GM23248 (cell line): ENCODE measurements around the gene AMPD1. TPM values are rescaled to one million over a fixed set of nuclear protein-coding genes. Genes with fewer than 3 reads are reported as not detected.

Experiments
- DNase-seq: peaks from one replicate; pipeline ENCODE4 v3.0.0-alpha.2; 2015
- H2AFZ ChIP-seq: fragments of 200-600 bp; sonication (generic); 2 replicates; pipeline ENCODE4 v1.6.1; 2016; ENCODE audit warnings: antibody characterized with exemption
- H3F3A ChIP-seq: fragments of 200-600 bp; sonication (generic); 2 replicates; pipeline ENCODE4 v1.6.1; 2016; ENCODE audit warnings: mild to moderate bottlenecking, antibody characterized with exemption, mixed run types; ENCODE audit not compliant: insufficient read depth
- H3K27ac ChIP-seq: fragments of 200-600 bp; sonication (generic); 2 replicates; pipeline ENCODE4 v1.5.1; 2016; ENCODE audit warnings: mild to moderate bottlenecking
- H3K27me3 ChIP-seq: fragments of 200-600 bp; sonication (generic); replicated peaks from 2 replicates; pipeline ENCODE4 v1.6.1; 2016; ENCODE audit warnings: mild to moderate bottlenecking; ENCODE audit not compliant: insufficient read depth
- H3K36me3 ChIP-seq: fragments of 200-600 bp; sonication (generic); 2 replicates; pipeline ENCODE4 v1.6.1; 2016; ENCODE audit warnings: low read depth, mild to moderate bottlenecking
- H3K4me1 ChIP-seq: fragments of 200-600 bp; sonication (generic); 2 replicates; pipeline ENCODE4 v1.6.1; 2016; ENCODE audit warnings: mild to moderate bottlenecking; ENCODE audit not compliant: insufficient read depth
- H3K4me2 ChIP-seq: fragments of 200-600 bp; sonication (generic); one replicate; pipeline ENCODE4 v1.6.1; 2016; ENCODE audit warnings: mild to moderate bottlenecking; ENCODE audit not compliant: unreplicated experiment
- H3K4me3 ChIP-seq: fragments of 200-600 bp; sonication (generic); 2 replicates; pipeline ENCODE4 v1.5.1; 2016; ENCODE audit warnings: mild to moderate bottlenecking
- H3K79me2 ChIP-seq: fragments of 200-600 bp; sonication (generic); 2 replicates; pipeline ENCODE4 v1.6.1; 2016; ENCODE audit warnings: mild to moderate bottlenecking; ENCODE audit not compliant: insufficient read depth
- H3K9ac ChIP-seq: fragments of 200-600 bp; sonication (generic); 2 replicates; pipeline ENCODE4 v1.6.1; 2016; ENCODE audit warnings: mild to moderate bottlenecking
- H3K9me2 ChIP-seq: fragments of 200-600 bp; sonication (generic); 2 replicates; pipeline ENCODE4 v1.6.1; 2016; ENCODE audit warnings: mixed run types, mild to moderate bottlenecking, moderate library complexity; ENCODE audit not compliant: insufficient read depth
- H3K9me3 ChIP-seq: fragments of 200-600 bp; sonication (generic); one replicate; pipeline ENCODE4 v1.6.1; 2017; ENCODE audit warnings: low read depth
- H4K20me1 ChIP-seq: fragments of 200-600 bp; sonication (generic); 2 replicates; pipeline ENCODE4 v1.6.0; 2016; ENCODE audit not compliant: insufficient read depth
- EZH2 ChIP-seq: fragments of 200-600 bp; sonication (generic); IDR thresholded peaks from 2 replicates; pipeline ENCODE4 v1.6.1; 2018; ENCODE audit warnings: antibody characterized with exemption, mild to moderate bottlenecking; ENCODE audit not compliant: insufficient read depth, poor library complexity, severe bottlenecking
- EZH2phosphoT487 ChIP-seq: fragments of 200-600 bp; sonication (generic); IDR thresholded peaks from 2 replicates; pipeline ENCODE4 v1.6.1; 2018; ENCODE audit warnings: antibody characterized with exemption, moderate library complexity, mild to moderate bottlenecking, low read depth; ENCODE audit not compliant: insufficient read depth
- WGBS, 2 experiments: methylation state at CpG; one replicate each; pipeline ENCODE4 v1.1.6; 2015 to 2017; ENCODE audit warnings: low lambda C conversion rate in 2 of 2, low coverage in 1 of 2; ENCODE audit errors: missing lambda C conversion rate in 2 of 2; 5-methylcytosine and 5-hydroxymethylcytosine counted together
- in situ Hi-C: fragments of 300-500 bp; cut with MboI; formaldehyde crosslinking; loops from 2 replicates; pipeline ENCODE4 v1.15.0; 2020
- polyA plus RNA-seq: library from polyadenylated mRNA; unstranded; fragments of >200 nt; fragmentation: Nextera tagmentation; extraction: Ambion mirVana; gene quantifications from 2 replicates; pipeline ENCODE4 v1.2.1, GENCODE V29; 2016
- total RNA-seq: library from RNA; depleted of rRNA; stranded (reverse); fragments of >200 nt; shearing (Covaris generic); gene quantifications from 2 replicates; pipeline ENCODE4 v1.2.3, GENCODE V29; 2014

AMPD1 gene
- total and polyA plus RNA-seq, 2 experiments from 2014 or later = not detected

- Histone ChIP-seq H3F3A (no peaks in the 10 kb centered on the region), H3K4me3 (no peak overlapping the region), H2AFZ (no peak overlapping the region), H3K27me3 (peaks cover 33% of the 10 kb centered on the region), H3K79me2 (no peaks in the 10 kb centered on the region), H3K4me1 (0 out of 2 replicates have a peak, but pooled peaks cover under 1% of the 10 kb centered on the region), H3K27ac (no peak overlapping the region), H3K36me3 (no peaks in the 10 kb centered on the region), H3K9ac (no peak overlapping the region), H4K20me1 (no peaks in the 10 kb centered on the region), H3K4me2 (no peak overlapping the region), H3K9me3 (no peaks in the 10 kb centered on the region), H3K9me2 (no peaks in the 10 kb centered on the region)
- DNase-seq = no peak
- 25 to 31% methylated on average over 1 of the region's 1 CpG for WGBS, 2 experiments
- in situ Hi-C loops = no loop called here
- no peak for TF ChIP-seq EZH2phosphoT487
- no peak for TF ChIP-seq EZH2
Measured at GRCh38 chr1:114690148-114690547, 5.2 kb downstream of the AMPD1 start.

GRCh38 chr1:114688526-114688925 lies 6.8 kb downstream of the AMPD1 start:
- H3K9me3 ChIP-seq = no peaks in the 10 kb centered on the region
- no peak for DNase-seq
- TF ChIP-seq EZH2 (no peak), EZH2phosphoT487 (no peak)
- H3K4me1 ChIP-seq = no peaks in the 10 kb centered on the region
- H3K9ac ChIP-seq = no peak overlapping the region
- H3K27ac ChIP-seq = no peak overlapping the region
- H3K4me3 ChIP-seq = no peak overlapping the region
- H3K36me3 ChIP-seq = no peaks in the 10 kb centered on the region
- H3K4me2 ChIP-seq = no peak overlapping the region
- no peaks in the 10 kb centered on the region for H3F3A ChIP-seq
- no peaks in the 10 kb centered on the region for H4K20me1 ChIP-seq
- H2AFZ ChIP-seq = no peak overlapping the region
- peaks cover 43% of the 10 kb centered on the region for H3K27me3 ChIP-seq
- in situ Hi-C loops = no loop called here
- no peaks in the 10 kb centered on the region for H3K79me2 ChIP-seq
- 55 to 65% methylated on average over 4 of the region's 4 CpGs for WGBS, 2 experiments
- no peaks in the 10 kb centered on the region for H3K9me2 ChIP-seq

- peaks cover 48% of the 10 kb centered on the region for H3K27me3 ChIP-seq
- H3K9ac ChIP-seq = no peak overlapping the region
- WGBS, 2 experiments = 71 to 73% methylated on average over 5 of the region's 5 CpGs
- no peak overlapping the region for H3K4me2 ChIP-seq
- H3K4me1 ChIP-seq = no peaks in the 10 kb centered on the region
- H3K27ac ChIP-seq = no peak overlapping the region
- H3K9me3 ChIP-seq = no peaks in the 10 kb centered on the region
- no peak for DNase-seq
- in situ Hi-C loops = no loop called here
- no peaks in the 10 kb centered on the region for H4K20me1 ChIP-seq
- H2AFZ ChIP-seq = no peak overlapping the region
- no peaks in the 10 kb centered on the region for H3K9me2 ChIP-seq
- no peaks in the 10 kb centered on the region for H3F3A ChIP-seq
- no peak overlapping the region for H3K4me3 ChIP-seq
- H3K79me2 ChIP-seq = no peaks in the 10 kb centered on the region
- no peaks in the 10 kb centered on the region for H3K36me3 ChIP-seq
- TF ChIP-seq EZH2 (no peak), EZH2phosphoT487 (no peak)
Measured at GRCh38 chr1:114685851-114686250, 9.5 kb downstream of the AMPD1 start.

- H4K20me1 ChIP-seq = no peaks in the 10 kb centered on the region
- no peak overlapping the region for H3K27ac ChIP-seq
- H3F3A ChIP-seq = no peaks in the 10 kb centered on the region
- no peak for TF ChIP-seq EZH2
- TF ChIP-seq EZH2phosphoT487 = no peak
- no peaks in the 10 kb centered on the region for H3K4me1 ChIP-seq
- H3K4me3 ChIP-seq = no peak overlapping the region
- no peaks in the 10 kb centered on the region for H3K9me2 ChIP-seq
- DNase-seq = no peak
- in situ Hi-C loops = no loop called here
- no peaks in the 10 kb centered on the region for H3K36me3 ChIP-seq
- H3K4me2 ChIP-seq = no peak overlapping the region
- H2AFZ ChIP-seq = no peak overlapping the region
- H3K79me2 ChIP-seq = no peaks in the 10 kb centered on the region
- H3K27me3 ChIP-seq = peaks cover 15% of the 10 kb centered on the region; the same call in 1 of the 2 replicates
- H3K9ac ChIP-seq = no peak overlapping the region
- 43 to 46% methylated on average over 4 to 5 of the region's 5 CpGs for WGBS, 2 experiments
- no peaks in the 10 kb centered on the region for H3K9me3 ChIP-seq
Measured at GRCh38 chr1:114677691-114678090, 17.7 kb downstream of the AMPD1 start.

GRCh38 chr1:114676115-114676514 lies 19.2 kb downstream of the AMPD1 start:
- 89 to 90% methylated on average over 1 of the region's 1 CpG for WGBS, 2 experiments
- Histone ChIP-seq H2AFZ (no peak overlapping the region), H3K9me3 (no peaks in the 10 kb centered on the region), H3K4me2 (no peak overlapping the region), H3K4me3 (no peak overlapping the region), H3K27ac (no peak overlapping the region), H3K4me1 (peaks cover 2% of the 10 kb centered on the region; the same call in 1 of the 2 replicates), H3K9ac (no peak overlapping the region), H3F3A (0 out of 2 replicates have a peak, but pooled peaks cover 2% of the 10 kb centered on the region), H3K79me2 (no peaks in the 10 kb centered on the region), H4K20me1 (no peaks in the 10 kb centered on the region), H3K27me3 (peaks cover 15% of the 10 kb centered on the region; the same call in 1 of the 2 replicates), H3K9me2 (no peaks in the 10 kb centered on the region), H3K36me3 (no peaks in the 10 kb centered on the region)
- TF ChIP-seq EZH2phosphoT487 = no peak
- TF ChIP-seq EZH2 = no peak
- no peak for DNase-seq
- in situ Hi-C loops = no loop called here
